Esophagus (tissue), 2 donors: ENCODE results near the gene NT5DC4. TPM values are rescaled to one million over a fixed set of nuclear protein-coding genes. Genes with fewer than 3 reads are reported as not detected.

ENCODE experiments used
- H3K27ac ChIP-seq, 2 donors: one replicate each; pipeline ENCODE4 v1.5.1; 2013; ENCODE audit warnings: low read depth in 2 of 2, mild to moderate bottlenecking in 2 of 2, inconsistent platforms in 1 of 2, low read length in 1 of 2, moderate library complexity in 1 of 2
- H3K27me3 ChIP-seq, 2 donors: one replicate each; pipeline ENCODE4 v1.6.1; 2013; ENCODE audit warnings: low read length in 2 of 2, control low read depth in 1 of 2, mild to moderate bottlenecking in 1 of 2; ENCODE audit not compliant: insufficient read depth in 2 of 2, control insufficient read depth in 1 of 2
- H3K36me3 ChIP-seq, 2 donors: one replicate each; pipeline ENCODE4 v1.6.1; 2013; ENCODE audit warnings: low read length in 1 of 2; ENCODE audit not compliant: control insufficient read depth in 2 of 2, insufficient read depth in 2 of 2
- H3K4me1 ChIP-seq, 2 donors: one replicate each; pipeline ENCODE4 v1.6.1; 2013; ENCODE audit warnings: low read length in 1 of 2; ENCODE audit not compliant: control insufficient read depth in 2 of 2, insufficient read depth in 2 of 2
- H3K4me3 ChIP-seq, 2 donors: one replicate each; pipeline ENCODE4 v1.5.1; 2013; ENCODE audit warnings: low read length in 2 of 2, mild to moderate bottlenecking in 2 of 2, low read depth in 1 of 2, moderate library complexity in 1 of 2
- H3K9me3 ChIP-seq, 2 donors: one replicate each; pipeline ENCODE4 v1.6.1; 2013; ENCODE audit warnings: mild to moderate bottlenecking in 2 of 2, low read depth in 1 of 2, low read length in 1 of 2, moderate library complexity in 1 of 2; ENCODE audit not compliant: control insufficient read depth in 2 of 2, insufficient read depth in 1 of 2
- WGBS, 2 donors: extraction: QIAGEN DNeasy Blood & Tissue Kit; methylation state at CpG; one replicate each; pipeline ENCODE4 v1.1.7; 2013; 5-methylcytosine and 5-hydroxymethylcytosine counted together
- polyA plus RNA-seq, 2 donors: library from polyadenylated mRNA; stranded (reverse); fragments of 200-250 nt; gene quantifications; one replicate each; pipeline ENCODE4 v1.2.3, GENCODE V29; 2013
- donor health status: healthy with polysubstance abuse.
- donor health status: Bipolar disorder and iron deficiency.

The NT5DC4 gene
- polyA plus RNA-seq, 2 donors, result not detected

DNA sequence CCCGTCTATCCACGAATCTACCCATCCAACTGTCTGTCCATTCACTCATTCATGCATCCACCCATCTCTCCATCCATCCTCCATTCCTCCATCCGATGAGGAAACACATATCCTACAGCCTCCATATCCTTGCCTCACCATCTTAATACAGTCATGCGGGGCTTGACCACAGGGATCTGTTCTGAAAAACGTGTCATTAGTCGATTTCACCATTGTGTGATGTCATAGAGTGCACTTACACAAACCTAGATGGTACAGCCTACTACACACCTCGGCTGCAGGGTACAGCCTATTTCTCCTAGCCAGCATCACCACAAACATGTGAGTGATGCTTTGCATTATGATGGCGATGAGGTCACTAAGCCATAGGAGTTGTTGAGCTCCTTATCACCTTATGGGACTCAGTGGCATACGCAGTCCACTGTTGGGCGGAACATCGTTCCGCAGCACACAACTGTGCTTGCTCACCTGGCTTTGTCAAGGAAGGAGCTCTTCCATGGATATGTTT, 1.9 kb upstream of the NT5DC4 start:
- 77% methylated on average over 12 of the region's 12 CpGs for WGBS, 2 donors

DNA sequence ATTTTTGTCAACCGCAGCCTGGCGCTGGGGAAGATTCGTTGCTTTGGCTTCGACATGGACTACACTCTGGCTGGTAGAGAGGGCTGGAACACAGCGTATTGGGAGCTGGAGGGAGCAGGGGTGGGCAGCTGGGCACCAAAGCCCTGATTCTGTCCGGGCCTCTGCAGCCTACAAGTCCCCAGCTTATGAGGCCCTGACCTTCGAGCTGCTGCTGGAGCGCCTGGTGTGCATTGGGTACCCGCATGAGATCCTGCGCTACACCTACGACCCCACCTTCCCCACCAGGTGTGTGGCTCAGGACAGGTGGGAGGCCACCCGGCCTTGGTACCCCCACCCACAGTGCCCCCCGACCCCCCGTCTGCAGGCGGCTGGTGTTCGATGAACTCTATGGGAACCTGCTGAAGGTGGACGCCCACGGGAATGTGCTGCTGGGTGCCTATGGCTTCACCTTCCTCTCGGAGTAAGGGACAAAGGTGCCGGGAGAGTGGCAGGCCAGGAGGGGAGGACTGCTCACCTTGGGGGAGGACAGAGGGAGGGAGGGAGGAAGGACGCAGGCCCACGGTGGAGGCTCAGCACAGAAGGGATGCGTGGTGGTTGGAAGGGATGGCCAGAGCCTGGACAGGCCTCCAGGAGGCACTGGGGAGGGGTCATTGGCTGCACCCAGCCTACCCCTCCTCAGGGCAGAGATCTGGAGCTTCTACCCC, 1.2 kb downstream of the NT5DC4 start:
- no peak overlapping the region for H3K27ac ChIP-seq

More for the DNA sequence above, 1.9 kb upstream of the NT5DC4 start:
- Histone ChIP-seq H3K36me3 (no peaks in the 10 kb centered on the region), H3K4me1 (no peaks in the 10 kb centered on the region), H3K27ac (no peak overlapping the region), H3K9me3 (no peaks in the 10 kb centered on the region), H3K4me3 (no peak overlapping the region), H3K27me3 (no peaks in the 10 kb centered on the region)

DNA sequence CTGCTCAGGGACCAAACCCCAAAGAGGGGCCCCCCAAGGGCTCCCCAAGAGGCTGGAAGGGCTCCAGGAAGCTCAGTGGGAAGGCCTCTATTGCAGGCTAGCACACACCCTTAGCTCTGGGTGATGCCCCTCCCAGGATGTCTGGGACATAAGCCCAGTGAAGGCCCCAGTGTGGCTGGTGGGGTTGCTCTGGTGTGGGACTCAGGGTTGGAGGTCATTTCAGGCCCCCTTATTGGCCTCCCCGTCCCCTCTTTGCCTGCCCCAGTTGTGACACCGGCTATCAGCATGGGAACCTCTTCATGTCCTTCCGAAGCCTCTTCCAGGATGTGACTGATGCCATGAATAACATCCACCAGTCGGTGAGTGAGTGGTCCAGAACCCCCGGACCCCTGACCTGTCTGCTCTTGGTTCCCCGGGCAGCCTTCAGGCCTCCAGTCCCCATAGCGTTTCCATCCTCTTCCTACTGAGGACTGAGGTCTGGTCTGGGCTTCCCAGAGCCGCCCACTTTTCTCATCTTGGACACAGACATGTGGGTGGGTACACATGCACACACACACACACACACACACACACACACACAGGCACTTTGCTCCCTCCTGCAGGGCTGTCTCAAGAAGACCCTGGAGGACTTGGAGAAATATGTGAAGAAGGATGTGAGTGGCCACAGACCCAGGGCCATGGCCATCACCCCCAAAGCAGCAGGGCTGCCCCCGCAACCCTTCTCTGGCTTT, 2.2 kb downstream of the NT5DC4 start:
- no peaks in the 10 kb centered on the region for H3K27me3 ChIP-seq
- WGBS, 2 donors, result 90 to 91% methylated on average over 9 of the region's 9 CpGs

More for the DNA sequence above, 1.2 kb downstream of the NT5DC4 start:
- Histone ChIP-seq H3K9me3 (no peaks in the 10 kb centered on the region), H3K27me3 (no peaks in the 10 kb centered on the region), H3K4me3 (no peak overlapping the region), H3K36me3 (no peaks in the 10 kb centered on the region), H3K4me1 (no peaks in the 10 kb centered on the region)
- WGBS, 2 donors, result 84 to 89% methylated on average over 23 of the region's 23 CpGs

DNA sequence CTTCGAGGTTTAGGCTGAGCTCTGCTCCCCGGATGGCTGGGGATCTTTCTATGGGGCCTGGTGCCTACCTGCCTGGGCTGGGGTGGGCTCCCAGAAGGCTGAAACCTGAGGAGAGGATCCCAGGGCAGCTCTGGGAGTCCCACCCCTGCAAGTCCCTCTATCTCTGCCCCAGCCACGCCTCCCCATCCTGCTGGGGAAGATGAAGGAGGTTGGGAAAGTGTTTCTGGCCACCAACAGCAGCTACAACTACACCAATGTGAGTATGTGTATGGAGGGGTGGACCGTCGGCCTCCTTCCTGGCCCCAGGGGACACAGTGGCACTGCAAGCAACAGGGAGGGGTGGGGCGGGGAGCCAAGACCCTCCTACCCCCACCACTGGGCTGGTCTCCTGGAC, 2.7 kb downstream of the NT5DC4 start:
- WGBS, 2 donors, result 90 to 93% methylated on average over 6 of the region's 6 CpGs
- Histone ChIP-seq H3K4me3 (no peak overlapping the region), H3K4me1 (no peaks in the 10 kb centered on the region), H3K9me3 (no peaks in the 10 kb centered on the region), H3K36me3 (no peaks in the 10 kb centered on the region), H3K27me3 (no peaks in the 10 kb centered on the region), H3K27ac (no peak overlapping the region)

More for the DNA sequence above, 2.2 kb downstream of the NT5DC4 start:
- H3K27ac ChIP-seq, result no peak overlapping the region
- no peak overlapping the region for H3K4me3 ChIP-seq
- H3K36me3 ChIP-seq, result no peaks in the 10 kb centered on the region
- no peaks in the 10 kb centered on the region for H3K9me3 ChIP-seq
- H3K4me1 ChIP-seq, result no peaks in the 10 kb centered on the region

DNA sequence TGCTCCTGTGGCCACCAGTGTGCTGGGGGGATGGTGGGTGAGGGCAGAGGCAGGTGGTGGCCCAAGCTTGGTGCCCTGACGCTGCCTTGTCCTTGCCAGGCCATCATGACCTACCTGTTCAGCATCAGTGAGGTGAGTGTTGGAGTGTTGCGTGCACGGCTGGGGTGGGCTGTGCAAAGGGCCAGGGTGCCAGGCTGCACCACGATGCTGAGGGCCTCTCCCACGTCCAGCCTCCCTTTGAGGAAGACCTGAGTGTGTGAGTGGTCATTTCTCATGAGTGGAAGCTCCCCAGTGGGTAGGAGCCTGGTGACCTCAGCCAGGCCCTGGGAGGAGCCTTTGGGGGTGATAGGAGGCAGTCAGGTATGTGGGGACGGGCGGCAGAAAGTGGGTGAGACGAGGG, 3.2 kb downstream of the NT5DC4 start:
- Histone ChIP-seq H3K4me1 (no peaks in the 10 kb centered on the region), H3K27ac (no peak overlapping the region), H3K4me3 (no peak overlapping the region), H3K9me3 (no peaks in the 10 kb centered on the region), H3K27me3 (no peaks in the 10 kb centered on the region), H3K36me3 (no peaks in the 10 kb centered on the region)
- WGBS, 2 donors, result 92 to 94% methylated on average over 8 of the region's 8 CpGs

DNA sequence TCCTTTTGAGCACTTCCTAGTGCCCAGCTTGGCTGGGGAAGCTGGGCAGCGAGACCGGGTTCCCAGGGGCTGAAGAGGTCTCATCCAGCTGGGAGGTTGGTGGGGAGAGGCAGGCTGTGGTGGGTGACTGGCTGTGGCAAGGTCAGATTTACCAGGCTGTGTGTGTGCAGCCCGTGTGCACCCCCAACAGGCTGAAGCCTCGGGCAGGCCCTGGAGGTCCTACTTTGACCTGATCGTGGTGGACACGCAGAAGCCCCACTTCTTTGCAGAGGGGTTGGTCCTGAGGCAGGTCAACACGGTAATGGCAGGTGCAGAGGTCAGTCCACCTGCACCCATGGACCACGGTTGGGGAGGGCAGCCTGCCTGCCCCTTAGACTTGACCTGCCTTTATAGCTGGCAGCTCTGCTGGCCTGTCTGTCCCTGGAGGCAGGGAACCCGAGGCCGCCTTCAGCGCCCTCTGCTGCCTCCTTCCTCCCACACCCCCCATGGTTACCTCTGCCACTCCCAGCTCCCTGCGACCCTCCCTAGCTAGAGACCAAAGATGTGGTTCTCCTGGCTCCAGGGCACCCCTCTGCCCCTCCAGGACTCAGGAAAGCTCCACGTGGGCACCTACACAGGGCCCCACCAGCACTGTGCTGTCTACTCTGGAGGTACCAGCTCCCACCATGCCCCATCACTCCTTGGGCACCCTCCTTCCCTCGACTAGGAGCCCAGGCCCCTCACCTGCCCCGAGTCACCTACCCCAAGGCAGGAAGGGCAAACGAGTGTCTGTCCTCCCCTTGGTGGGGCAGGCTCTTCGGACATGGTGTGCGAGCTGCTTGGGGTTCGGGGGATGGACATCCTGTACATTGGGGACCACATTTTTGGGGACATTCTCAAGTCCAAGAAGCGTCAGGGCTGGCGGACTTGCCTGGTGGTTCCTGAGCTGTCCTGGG, 4.0 kb downstream of the NT5DC4 start:
- no peak overlapping the region for H3K27ac ChIP-seq

DNA sequence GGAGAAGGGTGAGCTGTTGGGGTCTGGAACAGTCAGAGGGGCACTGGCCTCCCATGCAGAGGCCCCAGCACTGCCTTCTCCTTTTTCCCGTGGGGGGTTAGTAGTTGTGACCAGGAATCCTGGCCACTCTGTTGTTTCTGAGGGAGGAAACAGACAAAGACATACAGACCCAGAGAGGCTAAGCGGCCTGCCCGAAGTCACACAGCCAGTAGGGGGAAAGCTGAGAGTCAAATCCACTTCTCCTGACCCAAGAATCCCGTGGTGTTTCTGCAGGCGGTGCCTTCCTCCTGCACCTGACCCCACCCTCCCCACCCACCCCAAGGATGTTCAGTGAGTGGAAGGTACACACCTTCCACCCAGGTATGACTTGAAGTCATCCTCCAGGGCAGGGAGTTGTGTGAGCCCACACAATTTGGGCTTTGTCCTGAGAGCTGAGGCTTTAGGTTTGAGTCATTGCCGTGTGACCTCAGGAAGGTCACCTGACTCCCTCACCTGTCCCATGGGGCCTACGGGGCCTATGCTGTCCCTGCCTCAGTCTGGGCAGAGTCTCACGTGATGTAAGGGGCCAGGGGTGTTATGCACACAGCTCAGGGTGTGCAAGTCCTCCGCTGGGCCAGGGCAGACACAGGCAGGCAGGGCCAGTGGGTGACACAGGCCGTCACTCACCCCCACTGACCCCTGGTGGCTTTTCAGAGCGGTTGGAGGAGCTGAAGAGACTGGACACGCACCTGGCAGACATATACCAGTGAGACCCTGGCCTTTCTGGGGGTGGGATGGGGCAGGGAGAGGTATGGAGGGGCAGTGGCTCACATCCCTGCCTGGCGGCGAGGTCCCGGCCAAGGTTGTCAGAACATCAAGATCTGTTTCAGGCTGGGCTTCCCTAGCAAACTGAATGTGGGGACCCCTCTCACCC, 5.0 kb downstream of the NT5DC4 start:
- no peak overlapping the region for H3K4me3 ChIP-seq
- no peaks in the 10 kb centered on the region for H3K27me3 ChIP-seq
- no peaks in the 10 kb centered on the region for H3K36me3 ChIP-seq
- no peak overlapping the region for H3K27ac ChIP-seq
- WGBS, 2 donors, result 87 to 88% methylated on average over 15 of the region's 15 CpGs
- H3K4me1 ChIP-seq, result no peaks in the 10 kb centered on the region
- H3K9me3 ChIP-seq, result no peaks in the 10 kb centered on the region

More for the DNA sequence above, 4.0 kb downstream of the NT5DC4 start:
- Histone ChIP-seq H3K4me1 (no peaks in the 10 kb centered on the region), H3K27me3 (no peaks in the 10 kb centered on the region), H3K36me3 (no peaks in the 10 kb centered on the region), H3K9me3 (no peaks in the 10 kb centered on the region), H3K4me3 (no peak overlapping the region)
- WGBS, 2 donors, result 77 to 82% methylated on average over 21 of the region's 21 CpGs

DNA sequence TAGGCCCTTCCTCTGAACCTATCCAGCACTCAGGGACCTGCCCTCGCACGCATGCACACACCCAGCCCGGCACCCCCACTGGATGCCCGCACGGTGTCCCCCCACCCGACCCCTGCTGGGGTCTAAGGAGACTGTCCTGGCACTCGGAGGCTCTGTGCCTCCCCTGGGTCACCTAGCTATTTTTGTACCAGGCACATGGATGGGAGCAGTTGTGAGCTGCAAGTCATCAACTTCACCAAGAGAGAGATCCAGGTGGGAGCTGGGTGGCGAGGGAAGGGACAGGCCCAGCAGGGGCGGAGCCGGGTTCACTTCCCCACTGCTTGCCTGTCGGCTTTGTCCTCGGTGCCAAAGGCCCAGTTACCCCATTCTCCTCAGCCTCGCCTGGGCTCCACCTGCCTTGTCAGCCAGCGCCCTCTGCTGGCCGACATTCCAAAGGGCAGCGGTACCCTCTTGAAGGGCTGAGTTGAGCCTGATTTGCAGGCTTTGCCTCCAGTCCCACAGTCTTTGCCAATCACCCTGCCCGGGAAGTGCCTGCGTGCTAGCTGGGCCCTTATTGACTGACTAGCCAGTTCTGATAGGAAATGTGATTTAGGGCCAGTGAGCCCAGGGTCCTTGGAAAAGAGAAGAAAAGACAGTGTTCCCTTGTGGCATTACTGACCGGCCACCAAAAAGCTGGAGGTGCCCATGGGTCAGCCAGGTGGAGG, 5.8 kb downstream of the NT5DC4 start:
- WGBS, 2 donors, result 27 to 30% methylated on average over 19 of the region's 19 CpGs
- no peak overlapping the region for H3K27ac ChIP-seq
- H3K9me3 ChIP-seq, result no peaks in the 10 kb centered on the region
- no peak overlapping the region for H3K4me3 ChIP-seq
- no peaks in the 10 kb centered on the region for H3K4me1 ChIP-seq
- no peaks in the 10 kb centered on the region for H3K27me3 ChIP-seq
- no peaks in the 10 kb centered on the region for H3K36me3 ChIP-seq
